ENCODE results near the gene KCNT1. TPM values are rescaled to one million over a fixed set of nuclear protein-coding genes. Genes with fewer than 3 reads are reported as not detected.

Gene KCNT1
- not detected in 2 replicates for total RNA-seq

DNA sequence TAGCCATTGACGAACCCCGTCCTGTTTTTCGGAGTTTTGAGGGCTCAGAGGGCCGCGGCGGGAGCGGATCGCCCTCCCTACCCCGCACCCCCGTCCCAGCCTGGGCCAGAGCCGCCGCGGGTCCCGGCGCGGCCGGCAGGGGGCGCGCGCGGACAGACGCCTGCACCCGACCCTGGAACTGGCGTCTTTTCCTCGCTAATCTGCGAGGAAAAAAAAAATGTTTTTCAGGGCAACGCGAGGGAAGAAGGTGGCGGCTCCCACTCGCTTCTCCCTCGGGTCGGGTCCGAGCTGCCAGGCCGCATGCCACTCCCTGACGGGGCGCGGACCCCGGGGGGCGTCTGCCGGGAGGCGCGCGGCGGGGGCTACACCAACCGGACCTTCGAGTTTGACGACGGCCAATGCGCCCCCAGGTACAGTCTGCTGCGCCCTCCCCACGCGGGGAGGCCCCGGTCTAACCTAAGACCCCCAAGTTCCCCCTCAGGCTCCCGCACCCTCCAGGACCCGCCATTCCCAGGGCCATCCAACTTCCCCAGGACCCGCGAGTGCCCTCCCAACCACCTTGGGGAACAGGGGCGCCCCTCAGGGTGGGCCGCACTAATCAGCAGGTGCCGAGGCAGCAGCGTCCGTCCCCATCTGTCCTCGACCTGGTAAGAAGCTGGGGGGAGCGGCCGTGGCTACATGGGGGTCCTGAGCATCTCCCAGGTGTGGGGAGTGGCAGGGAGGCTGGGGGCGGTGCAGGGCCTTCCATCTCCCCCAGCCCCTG lies at the start of gene KCNT1:
Gene KCNT1, plus strand, starts transcription at position 227 of the 763 bp plus-strand sequence. Its CDS starts 74 bp downstream, at position 301.

GRCh38 chr9:135662758-135663450 lies 39.1 kb upstream of the KCNT1 start, which contains the start of gene LCN9:
TSS of gene LCN9 (plus strand) at chr9:135663309. CDS start at chr9:135663322, 13 bp downstream.

GRCh38 chr9:135699440-135699839 lies 2.5 kb upstream of the KCNT1 start, which contains the start of gene SOHLH1:
TSS of gene SOHLH1 (minus strand) at chr9:135699481. CDS start at chr9:135699467, 14 bp downstream.

Other genes starting within 250 kb of the KCNT1 start
- gene PPP1R26, start 222.4 kb upstream of the KCNT1 start, total RNA-seq: 8.9 and 11.0 TPM in 2 replicates
- 64.3 and 69.1 TPM in 2 replicates for gene MRPS2, start 201.5 kb upstream of the KCNT1 start, total RNA-seq
- gene LCN1, start 180.7 kb upstream of the KCNT1 start, total RNA-seq: not detected in 2 replicates
- not detected in 2 replicates for gene OBP2A, start 156.1 kb upstream of the KCNT1 start, total RNA-seq
- not detected in 2 replicates for gene PAEP, start 140.4 kb upstream of the KCNT1 start, total RNA-seq
- not detected in 2 replicates for gene GLT6D1, start 62.6 kb upstream of the KCNT1 start, total RNA-seq
- gene LCN9, start 38.9 kb upstream of the KCNT1 start, total RNA-seq: not detected in 2 replicates
- not detected in 2 replicates for gene SOHLH1, start 2.7 kb upstream of the KCNT1 start, total RNA-seq
- 16.1 and 16.7 TPM in 2 replicates for gene CAMSAP1, start 205.4 kb downstream of the KCNT1 start, total RNA-seq